RKO (cell line): ENCODE data around the gene ZBTB7A.

Experiments used
- DNase-seq: peaks from one replicate; pipeline ENCODE4 v3.0.0-alpha.2; 2016; ENCODE audit warnings: low spot score

The ZBTB7A gene

GRCh38 chr19:4094291-4094690 lies 27.6 kb upstream of the ZBTB7A start:
- DNase-seq: no peak

GRCh38 chr19:4093643-4094175 lies 27.0 kb upstream of the ZBTB7A start:
- DNase-seq: no peak

GRCh38 chr19:4090356-4091220 lies 23.9 kb upstream of the ZBTB7A start:
- no peak for DNase-seq

GRCh38 chr19:4089946-4090345 lies 23.2 kb upstream of the ZBTB7A start:
- DNase-seq: no peak

- DNase-seq: no peak
These were observed 22.8 kb upstream of the ZBTB7A start for GRCh38 chr19:4089400-4089908.

GRCh38 chr19:4088975-4089374 lies 22.3 kb upstream of the ZBTB7A start:
- no peak for DNase-seq

GRCh38 chr19:4087787-4088679 lies 21.3 kb upstream of the ZBTB7A start:
- DNase-seq: no peak

GRCh38 chr19:4086411-4086867 lies 19.7 kb upstream of the ZBTB7A start:
- DNase-seq: no peak

- no peak for DNase-seq
These were observed 17.8 kb upstream of the ZBTB7A start for GRCh38 chr19:4084547-4084877.

GRCh38 chr19:4083677-4084546 lies 17.2 kb upstream of the ZBTB7A start:
- DNase-seq: no peak

- no peak for DNase-seq
These were observed 15.5 kb upstream of the ZBTB7A start for GRCh38 chr19:4082172-4082571.

- DNase-seq: no peak
These were observed 14.9 kb upstream of the ZBTB7A start for GRCh38 chr19:4081441-4082129.

GRCh38 chr19:4080473-4080872 lies 13.8 kb upstream of the ZBTB7A start:
- DNase-seq: no peak

GRCh38 chr19:4077800-4078684 lies 11.3 kb upstream of the ZBTB7A start:
- no peak for DNase-seq

- no peak for DNase-seq
These were observed 10.3 kb upstream of the ZBTB7A start for GRCh38 chr19:4077007-4077374.

GRCh38 chr19:4075373-4075772 lies 8.7 kb upstream of the ZBTB7A start:
- DNase-seq: no peak

GRCh38 chr19:4071610-4072009 lies 4.9 kb upstream of the ZBTB7A start:
- no peak for DNase-seq

- no peak for DNase-seq
These were observed 2.7 kb upstream of the ZBTB7A start for GRCh38 chr19:4069331-4069959.
